ENCODE data around the gene RPS6KA2.

The RPS6KA2 gene

GRCh38 chr6:166477647-166478365 lies 149.2 kb downstream of the RPS6KA2 start:
- no peak for DNase-seq

GRCh38 chr6:166476634-166477215 lies 150.3 kb downstream of the RPS6KA2 start:
- DNase-seq = no peak

- no peak for DNase-seq
Measured at GRCh38 chr6:166476061-166476591, 150.9 kb downstream of the RPS6KA2 start.

- no peak for DNase-seq
Measured at GRCh38 chr6:166474721-166475565, 152.1 kb downstream of the RPS6KA2 start.

- no peak for DNase-seq
Measured at GRCh38 chr6:166473886-166474571, 153.0 kb downstream of the RPS6KA2 start.

- DNase-seq = no peak
Measured at GRCh38 chr6:166472636-166473035, 154.4 kb downstream of the RPS6KA2 start.

- DNase-seq = no peak
Measured at GRCh38 chr6:166471797-166472260, 155.2 kb downstream of the RPS6KA2 start.

GRCh38 chr6:166470863-166471410 lies 156.1 kb downstream of the RPS6KA2 start:
- no peak for DNase-seq

- no peak for DNase-seq
Measured at GRCh38 chr6:166470029-166470862, 156.8 kb downstream of the RPS6KA2 start.

GRCh38 chr6:166469426-166469961 lies 157.6 kb downstream of the RPS6KA2 start:
- no peak for DNase-seq

- DNase-seq = no peak
Measured at GRCh38 chr6:166467436-166468000, 159.5 kb downstream of the RPS6KA2 start.

- DNase-seq = no peak
Measured at GRCh38 chr6:166466178-166467122, 160.6 kb downstream of the RPS6KA2 start.

GRCh38 chr6:166465671-166466087 lies 161.4 kb downstream of the RPS6KA2 start:
- DNase-seq = no peak

GRCh38 chr6:166465003-166465399 lies 162.1 kb downstream of the RPS6KA2 start:
- DNase-seq = no peak

- DNase-seq = no peak
Measured at GRCh38 chr6:166464068-166465002, 162.7 kb downstream of the RPS6KA2 start.

GRCh38 chr6:166463359-166464067 lies 163.5 kb downstream of the RPS6KA2 start:
- DNase-seq = peak in 1 of 2 donors; percentile 33

GRCh38 chr6:166462461-166463135 lies 164.5 kb downstream of the RPS6KA2 start:
- DNase-seq = no peak
